Measurements from ENCODE around the gene ZNF331. TPM values are rescaled to one million over a fixed set of nuclear protein-coding genes. Genes with fewer than 3 reads are reported as not detected.
A peak's percentile ranks its signal among the peaks of the same experiment; 100 is the strongest.

Gene ZNF331
- total and polyA plus RNA-seq, 3 experiments from 2014 or later, result 17.5 to 43.9 (median 18.6) TPM

- no peaks in the 10 kb centered on the region for H3K27me3 ChIP-seq (ENCODE audit: insufficient read depth, low read length, poor library complexity, severe bottlenecking)
- no peak overlapping the region for H3K27ac ChIP-seq (ENCODE audit: low read depth, low read length)
- no peak for DNase-seq
- peaks cover 0 to 20% (median 8%) of the 10 kb centered on the region in 5 donors for H3K9me3 Mint-ChIP-seq
- H3K4me1 ChIP-seq (ENCODE audit: insufficient read depth, low read length), result peaks cover 13% of the 10 kb centered on the region
- H3K36me3 Mint-ChIP-seq, result peaks cover 0 to 15% (median 8%) of the 10 kb centered on the region in 3 donors
- H3K36me3 ChIP-seq (ENCODE audit: insufficient read depth, low read length), result no peaks in the 10 kb centered on the region
- ChIA-PET POLR2A (no interaction called here), CTCF (interaction anchor here (2.7 kb wide), 1 partner anchor 322 kb away, joined by 7 read pairs; no protein-coding TSS in a partner anchor)
- peak overlapping the region in 1 of 7 donors; percentile 34 for H3K4me3 Mint-ChIP-seq
- no peaks in the 10 kb centered on the region for H3K27me3 Mint-ChIP-seq
- no peak overlapping the region for H3K4me3 ChIP-seq (ENCODE audit: low read length)
- peak overlapping the region in 2 of 8 donors; percentile 31 to 51 for H3K27ac Mint-ChIP-seq
- peaks cover 5% of the 10 kb centered on the region for H3K9me3 ChIP-seq (ENCODE audit: low read length)
- H3K4me1 Mint-ChIP-seq, result peaks cover 16% of the 10 kb centered on the region in 3 donors
Observed at GRCh38 chr19:53517114-53517741, 20.7 kb upstream of the ZNF331 start.

- Mint-ChIP-seq H3K9me3 (peaks cover 0 to 24% (median 8%) of the 10 kb centered on the region in 5 donors), H3K27ac (no peak overlapping the region), H3K27me3 (no peaks in the 10 kb centered on the region), H3K4me3 (peak overlapping the region in 1 of 7 donors; percentile 20), H3K4me1 (peaks cover 16 to 19% (median 18%) of the 10 kb centered on the region in 3 donors), H3K36me3 (peaks cover 0 to 20% (median 10%) of the 10 kb centered on the region in 3 donors)
- H3K9me3 ChIP-seq (ENCODE audit: low read length), result peaks cover 5% of the 10 kb centered on the region
- DNase-seq, result no peak
- H3K4me3 ChIP-seq (ENCODE audit: low read length), result no peak overlapping the region
- no peaks in the 10 kb centered on the region for H3K27me3 ChIP-seq (ENCODE audit: insufficient read depth, low read length, poor library complexity, severe bottlenecking)
- no peaks in the 10 kb centered on the region for H3K36me3 ChIP-seq (ENCODE audit: insufficient read depth, low read length)
- H3K27ac ChIP-seq (ENCODE audit: low read depth, low read length), result no peak overlapping the region
- POLR2A ChIA-PET, result no interaction called here
- CTCF ChIA-PET, result interaction anchor here (0.8 kb wide), 1 partner anchor 323 kb away, joined by 3 read pairs; no protein-coding TSS in a partner anchor
- peaks cover 13% of the 10 kb centered on the region for H3K4me1 ChIP-seq (ENCODE audit: insufficient read depth, low read length)
Observed at GRCh38 chr19:53518121-53518520, 19.8 kb upstream of the ZNF331 start.

- Mint-ChIP-seq H3K27ac (peak overlapping the region in 2 of 8 donors; percentile 28 to 62), H3K9me3 (peaks cover 0 to 24% (median 8%) of the 10 kb centered on the region in 5 donors), H3K4me1 (peaks cover 16 to 19% (median 18%) of the 10 kb centered on the region in 3 donors), H3K27me3 (no peaks in the 10 kb centered on the region), H3K36me3 (peaks cover 0 to 25% (median 12%) of the 10 kb centered on the region in 3 donors), H3K4me3 (peak overlapping the region in 6 of 7 donors; percentile 26 to 79 (median 56))
- peaks cover 5% of the 10 kb centered on the region for H3K9me3 ChIP-seq (ENCODE audit: low read length)
- H3K27me3 ChIP-seq (ENCODE audit: insufficient read depth, low read length, poor library complexity, severe bottlenecking), result no peaks in the 10 kb centered on the region
- ChIA-PET CTCF (interaction anchor here (0.8 to 2.6 kb wide), 2 partner anchors 94 to 323 kb away, joined by 3 to 7 read pairs; no protein-coding TSS in a partner anchor), POLR2A (no interaction called here)
- no peak for DNase-seq
- no peak overlapping the region for H3K27ac ChIP-seq (ENCODE audit: low read depth, low read length)
- H3K36me3 ChIP-seq (ENCODE audit: insufficient read depth, low read length), result no peaks in the 10 kb centered on the region
- no peak overlapping the region for H3K4me3 ChIP-seq (ENCODE audit: low read length)
- peaks cover 13% of the 10 kb centered on the region for H3K4me1 ChIP-seq (ENCODE audit: insufficient read depth, low read length)
Observed at GRCh38 chr19:53518716-53519115, 19.2 kb upstream of the ZNF331 start.

GRCh38 chr19:53519446-53519845, 18.5 kb upstream of the ZNF331 start:
- Histone ChIP-seq H3K36me3 (ENCODE audit: insufficient read depth, low read length) (no peaks in the 10 kb centered on the region), H3K4me3 (ENCODE audit: low read length) (no peak overlapping the region), H3K9me3 (ENCODE audit: low read length) (peaks cover 5% of the 10 kb centered on the region), H3K27me3 (ENCODE audit: insufficient read depth, low read length, poor library complexity, severe bottlenecking) (no peaks in the 10 kb centered on the region), H3K4me1 (ENCODE audit: insufficient read depth, low read length) (peaks cover 13% of the 10 kb centered on the region), H3K27ac (ENCODE audit: low read depth, low read length) (no peak overlapping the region)
- Mint-ChIP-seq H3K27me3 (no peaks in the 10 kb centered on the region), H3K27ac (peak overlapping the region in 2 of 8 donors; percentile 5 to 28), H3K4me1 (peaks cover 16 to 19% (median 18%) of the 10 kb centered on the region in 3 donors), H3K9me3 (peaks cover 0 to 24% (median 8%) of the 10 kb centered on the region in 5 donors), H3K4me3 (peak overlapping the region; percentile 43 to 88 (median 59)), H3K36me3 (peaks cover 2 to 31% (median 17%) of the 10 kb centered on the region in 3 donors)
- CTCF ChIA-PET, result interaction anchor here (2.6 kb wide), 1 partner anchor 94 kb away, joined by 7 read pairs; no protein-coding TSS in a partner anchor
- POLR2A ChIA-PET, result no interaction called here
- DNase-seq, result no peak

- peak overlapping the region; percentile 91 for H3K4me3 ChIP-seq (ENCODE audit: low read length)
- H3K27me3 Mint-ChIP-seq, result no peaks in the 10 kb centered on the region
Observed at GRCh38 chr19:53520163-53520546, 17.8 kb upstream of the ZNF331 start.

GRCh38 chr19:53520547-53521372, 17.2 kb upstream of the ZNF331 start:
- CTCF ChIA-PET, result interaction anchor here (0.8 to 2.6 kb wide), 2 partner anchors 17 to 96 kb away, joined by 3 to 7 read pairs; partner anchors contain the start of gene ZNF331
- Mint-ChIP-seq H3K36me3 (peaks cover 4 to 42% (median 24%) of the 10 kb centered on the region in 3 donors), H3K4me1 (peaks cover 16 to 19% (median 18%) of the 10 kb centered on the region in 3 donors), H3K27me3 (no peaks in the 10 kb centered on the region), H3K4me3 (peak overlapping the region; percentile 97 to 99 (median 97)), H3K9me3 (peaks cover 4 to 33% (median 15%) of the 10 kb centered on the region in 5 donors), H3K27ac (peak overlapping the region; percentile 85 to 98 (median 96))
- Histone ChIP-seq H3K4me1 (ENCODE audit: insufficient read depth, low read length) (peaks cover 13% of the 10 kb centered on the region), H3K9me3 (ENCODE audit: low read length) (peaks cover 9% of the 10 kb centered on the region), H3K27ac (ENCODE audit: low read depth, low read length) (peak overlapping the region; percentile 55), H3K27me3 (ENCODE audit: insufficient read depth, low read length, poor library complexity, severe bottlenecking) (no peaks in the 10 kb centered on the region), H3K4me3 (ENCODE audit: low read length) (peak overlapping the region; percentile 91), H3K36me3 (ENCODE audit: insufficient read depth, low read length) (no peaks in the 10 kb centered on the region)
- DNase-seq, result peak; percentile 76 to 93 (median 89)
- POLR2A ChIA-PET, result interaction anchor here (0.6 to 1.0 kb wide), 7 partner anchors 16 to 362 kb away, joined by 3 to 5 read pairs (median 3); partner anchors contain the start of gene ZNF331

More at GRCh38 chr19:53520163-53520546, 17.8 kb upstream of the ZNF331 start:
- Mint-ChIP-seq H3K4me1 (peaks cover 16 to 19% (median 18%) of the 10 kb centered on the region in 3 donors), H3K9me3 (peaks cover 0 to 27% (median 9%) of the 10 kb centered on the region in 5 donors), H3K36me3 (peaks cover 2 to 36% (median 19%) of the 10 kb centered on the region in 3 donors), H3K27ac (peak overlapping the region; percentile 85 to 98 (median 96)), H3K4me3 (peak overlapping the region; percentile 97 to 99 (median 97))
- CTCF ChIA-PET, result interaction anchor here (2.6 kb wide), 1 partner anchor 95 kb away, joined by 7 read pairs; no protein-coding TSS in a partner anchor
- POLR2A ChIA-PET, result interaction anchor here (0.8 to 1.0 kb wide), 4 partner anchors 16 to 361 kb away, joined by 3 to 5 read pairs (median 3); partner anchors contain the start of gene ZNF331
- DNase-seq, result no peak
- Histone ChIP-seq H3K9me3 (ENCODE audit: low read length) (peaks cover 5% of the 10 kb centered on the region), H3K4me1 (ENCODE audit: insufficient read depth, low read length) (peaks cover 13% of the 10 kb centered on the region), H3K36me3 (ENCODE audit: insufficient read depth, low read length) (no peaks in the 10 kb centered on the region), H3K27me3 (ENCODE audit: insufficient read depth, low read length, poor library complexity, severe bottlenecking) (no peaks in the 10 kb centered on the region), H3K27ac (ENCODE audit: low read depth, low read length) (peak overlapping the region; percentile 55)

GRCh38 chr19:53521373-53522202, 16.4 kb upstream of the ZNF331 start:
- peak overlapping the region in 7 of 8 donors; percentile 85 to 98 (median 96) for H3K27ac Mint-ChIP-seq
- Histone ChIP-seq H3K36me3 (ENCODE audit: insufficient read depth, low read length) (no peaks in the 10 kb centered on the region), H3K27me3 (ENCODE audit: insufficient read depth, low read length, poor library complexity, severe bottlenecking) (no peaks in the 10 kb centered on the region), H3K9me3 (ENCODE audit: low read length) (peaks cover 14% of the 10 kb centered on the region), H3K27ac (ENCODE audit: low read depth, low read length) (peak overlapping the region; percentile 55), H3K4me3 (ENCODE audit: low read length) (peak overlapping the region; percentile 91), H3K4me1 (ENCODE audit: insufficient read depth, low read length) (peaks cover 13% of the 10 kb centered on the region)
- DNase-seq, result no peak
- H3K4me1 Mint-ChIP-seq, result peaks cover 16 to 19% (median 18%) of the 10 kb centered on the region in 3 donors
- H3K27me3 Mint-ChIP-seq, result no peaks in the 10 kb centered on the region
- peaks cover 10 to 39% (median 22%) of the 10 kb centered on the region in 5 donors for H3K9me3 Mint-ChIP-seq
- ChIA-PET CTCF (interaction anchor here (0.8 kb wide), 1 partner anchor 16 kb away, joined by 3 read pairs; the partner anchor contains the start of gene ZNF331), POLR2A (interaction anchor here (0.7 kb wide), 1 partner anchor 1670 kb away, joined by 3 read pairs; no protein-coding TSS in a partner anchor)
- peak overlapping the region; percentile 97 to 99 (median 97) for H3K4me3 Mint-ChIP-seq
- H3K36me3 Mint-ChIP-seq, result peaks cover 7 to 47% (median 29%) of the 10 kb centered on the region in 3 donors
